Ecto neural progenitor cell (in vitro differentiated cells): Measurements from ENCODE around the gene FMN1.

ENCODE experiments used
- DNase-seq: peaks from one replicate; pipeline ENCODE4 v3.0.0-alpha.2; 2018; ENCODE audit warnings: low spot score

FMN1 gene

GRCh38 chr15:33048255-33048654, 146.3 kb downstream of the FMN1 start:
- DNase-seq = no peak

- DNase-seq = no peak
These were observed 147.4 kb downstream of the FMN1 start for GRCh38 chr15:33047077-33047476.

GRCh38 chr15:33046329-33046728, 148.2 kb downstream of the FMN1 start:
- DNase-seq = no peak

DNA sequence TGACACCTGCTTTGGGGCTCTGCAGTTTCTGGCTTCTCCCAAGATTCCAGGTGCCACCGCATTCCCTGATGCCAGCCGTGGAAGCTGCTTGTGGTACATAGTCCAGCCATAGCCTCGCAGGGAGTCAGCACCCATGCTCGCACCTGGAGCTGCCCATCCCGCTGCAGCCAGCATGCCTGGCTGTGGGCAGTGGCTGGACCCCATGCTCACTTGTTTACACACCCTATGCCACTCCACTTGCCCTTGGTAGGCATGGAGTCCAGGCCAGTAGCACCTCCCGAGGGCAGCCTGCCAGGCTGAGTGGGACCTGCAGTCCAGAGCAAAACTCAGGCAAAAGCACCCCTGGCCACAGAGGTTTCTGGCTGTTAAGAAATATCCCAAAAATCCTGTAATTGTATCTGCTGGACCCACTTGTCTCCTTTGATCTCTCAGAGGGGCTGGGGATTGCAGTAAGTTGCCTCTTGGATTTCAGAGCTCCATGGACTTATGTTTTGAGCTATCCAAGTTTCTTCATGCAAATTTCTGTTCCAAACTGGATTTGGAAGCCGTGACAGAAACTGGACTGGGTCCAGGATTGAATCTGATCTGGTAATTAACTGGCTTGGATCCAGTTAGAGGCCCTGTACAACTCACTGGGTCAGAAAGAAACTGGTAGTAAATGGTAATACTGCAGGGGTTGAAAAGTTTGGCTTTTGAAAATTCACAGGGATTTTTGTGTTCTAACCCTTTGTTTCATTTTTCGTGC, 149.3 kb downstream of the FMN1 start:
- no peak for DNase-seq

DNA sequence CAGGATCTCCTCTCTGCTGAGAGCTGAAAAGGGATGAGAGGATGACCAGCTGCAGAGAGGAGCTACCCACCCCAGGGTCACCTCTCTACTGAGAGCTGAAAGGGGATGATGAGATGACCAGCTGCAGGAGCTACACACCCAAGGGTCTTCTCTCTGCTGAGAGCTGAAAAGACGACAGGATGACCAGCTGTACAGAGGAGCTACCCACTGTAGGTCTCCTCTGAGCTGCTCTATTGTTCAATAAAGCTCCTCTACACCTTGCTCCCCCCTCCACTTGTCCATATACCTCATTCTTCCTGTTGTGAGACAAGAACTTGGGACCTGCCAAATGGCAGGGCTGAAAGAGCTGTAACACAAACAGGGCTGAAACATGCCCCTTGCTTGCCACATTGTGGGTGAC, 149.9 kb downstream of the FMN1 start:
- no peak for DNase-seq

DNA sequence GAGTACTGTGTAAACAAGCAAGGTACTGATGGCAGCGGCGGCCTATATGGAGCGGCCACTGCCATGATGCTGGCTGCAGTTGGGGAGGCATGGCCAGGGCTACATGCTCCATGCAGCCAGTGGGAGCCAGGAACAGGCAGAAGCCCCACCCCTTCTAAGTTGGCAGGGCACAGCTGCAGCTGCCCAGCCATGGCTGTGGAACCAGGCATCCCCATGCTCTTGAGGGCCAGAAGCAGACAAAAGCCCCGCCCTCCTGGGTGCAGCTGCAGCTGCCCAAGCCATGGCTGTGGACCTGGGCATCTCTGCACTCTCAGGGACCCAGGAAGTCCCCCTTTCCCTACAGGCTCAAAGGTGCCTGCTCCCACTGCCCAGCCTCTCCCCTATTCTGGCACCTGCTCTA, 150.9 kb downstream of the FMN1 start:
- no peak for DNase-seq

- no peak for DNase-seq
These were observed 154.0 kb downstream of the FMN1 start for GRCh38 chr15:33040496-33040895.

DNA sequence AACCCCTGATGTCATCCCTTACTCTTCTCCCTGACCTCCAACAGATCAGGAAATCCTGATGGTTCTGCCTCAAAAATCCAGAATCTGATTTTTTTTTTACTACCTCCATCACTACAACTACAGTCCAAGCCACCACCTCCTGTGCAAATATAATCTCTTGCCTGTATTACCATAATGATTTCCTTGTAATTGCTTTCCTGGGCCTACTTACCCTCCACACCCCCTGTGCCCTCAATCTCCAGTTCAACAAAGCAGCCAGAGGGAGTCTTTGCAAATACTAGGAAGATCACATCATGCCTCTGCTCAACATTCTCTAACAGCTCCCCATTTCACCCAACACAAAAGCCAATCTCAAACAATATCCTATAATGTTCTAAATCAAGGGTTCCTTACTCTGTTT, 159.9 kb downstream of the FMN1 start:
- DNase-seq = no peak

- DNase-seq = no peak
These were observed 162.5 kb downstream of the FMN1 start for GRCh38 chr15:33032053-33032452.

GRCh38 chr15:33031324-33031821, 163.1 kb downstream of the FMN1 start:
- no peak for DNase-seq

- DNase-seq = no peak
These were observed 164.2 kb downstream of the FMN1 start for GRCh38 chr15:33030315-33030714.

DNA sequence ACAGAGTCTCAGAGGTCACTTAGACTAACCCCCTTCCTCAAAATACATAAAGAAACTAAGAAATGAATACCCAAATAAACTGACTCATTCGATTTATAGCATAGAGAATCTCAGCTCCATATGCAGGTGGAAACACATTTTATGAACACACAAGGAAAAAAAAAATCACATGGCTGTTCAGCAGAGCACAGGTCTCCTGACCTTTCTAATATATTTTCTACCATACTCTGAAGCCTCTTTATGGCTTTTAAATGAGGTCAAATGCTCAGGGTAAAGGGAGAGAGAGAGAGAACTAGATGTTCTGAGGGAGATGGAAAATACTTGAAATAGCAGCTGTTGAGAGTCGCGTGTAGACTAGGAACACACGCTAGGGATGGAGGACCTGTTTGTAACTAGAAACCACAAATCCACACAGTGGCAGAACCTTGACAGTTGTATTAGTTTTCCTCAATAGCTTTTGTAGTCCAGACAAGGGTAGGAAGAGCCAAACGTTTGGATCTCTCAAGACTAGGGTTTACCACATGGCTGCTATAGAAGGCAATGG, 165.3 kb downstream of the FMN1 start:
- DNase-seq = no peak

DNA sequence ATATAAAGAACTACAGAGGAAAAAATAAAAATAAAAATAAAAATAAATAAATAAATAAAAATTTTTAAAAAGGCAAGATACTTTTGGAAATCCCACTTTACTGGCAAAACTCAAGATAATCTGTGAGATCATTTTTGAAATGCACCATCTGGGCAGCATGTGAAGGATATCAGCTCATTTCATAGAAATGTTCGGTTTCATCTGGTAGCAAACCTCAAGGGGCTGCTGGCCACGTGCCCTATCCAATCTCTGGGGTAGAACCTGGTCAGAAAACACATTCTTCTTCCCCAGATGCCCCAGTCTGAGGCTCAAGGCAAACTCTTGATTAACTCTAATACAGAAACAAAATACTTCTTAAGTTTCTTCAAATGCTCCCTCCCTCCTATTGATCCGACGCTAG, 166.0 kb downstream of the FMN1 start:
- no peak for DNase-seq

DNA sequence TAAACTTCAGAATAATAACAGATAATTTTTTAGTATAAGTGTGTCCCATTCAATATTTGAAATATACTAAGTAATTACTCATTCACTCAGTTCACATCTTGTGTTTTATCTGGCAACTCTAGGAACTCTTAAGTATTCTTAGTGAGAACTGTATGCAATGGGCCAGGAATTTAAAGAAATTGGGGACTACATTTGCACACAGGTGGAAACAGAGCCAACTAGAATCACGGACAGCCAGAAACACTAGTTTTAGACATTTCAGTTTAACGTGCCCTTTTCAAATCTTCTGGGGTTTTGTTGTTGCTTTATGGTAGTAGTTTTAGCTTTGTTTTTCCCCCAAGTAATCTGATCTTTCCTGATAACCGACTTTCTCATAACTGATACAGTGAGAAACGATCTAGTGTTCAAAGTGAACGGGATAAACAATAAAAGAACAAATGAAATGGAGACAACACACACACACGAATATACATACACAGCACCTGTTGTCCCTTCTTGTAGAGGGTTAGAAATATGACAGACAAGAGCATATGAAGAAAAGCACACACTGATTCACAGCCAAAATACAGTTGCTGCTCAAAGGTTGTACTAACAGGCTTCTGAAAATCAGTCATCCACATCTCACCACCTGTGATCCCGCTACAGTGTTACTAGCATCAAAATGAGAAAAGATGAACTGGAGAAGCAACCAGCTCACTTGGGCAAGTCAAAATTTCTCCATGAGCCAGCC, 167.0 kb downstream of the FMN1 start:
- no peak for DNase-seq

DNA sequence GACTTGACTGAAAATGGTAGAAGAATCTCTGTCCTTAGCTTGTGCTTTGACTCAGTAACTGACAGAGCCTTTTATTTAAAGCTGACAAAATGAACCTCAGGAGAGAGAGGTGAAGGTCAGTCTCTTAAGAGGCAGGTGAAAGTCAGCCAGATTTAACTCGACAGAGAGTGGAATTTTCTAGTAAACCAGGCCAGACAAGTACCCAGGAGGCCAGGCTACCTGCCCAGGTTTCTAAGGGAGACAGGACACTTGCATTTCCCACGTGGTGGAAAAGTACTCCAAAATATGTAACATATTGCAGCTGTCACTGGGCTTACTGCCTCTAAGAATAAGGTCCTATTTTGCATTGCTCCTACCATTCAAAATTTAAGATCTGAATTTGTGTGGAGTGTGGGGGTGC, 167.9 kb downstream of the FMN1 start:
- no peak for DNase-seq

- peak; percentile 54 for DNase-seq
These were observed 171.9 kb downstream of the FMN1 start for GRCh38 chr15:33022629-33023028.

DNA sequence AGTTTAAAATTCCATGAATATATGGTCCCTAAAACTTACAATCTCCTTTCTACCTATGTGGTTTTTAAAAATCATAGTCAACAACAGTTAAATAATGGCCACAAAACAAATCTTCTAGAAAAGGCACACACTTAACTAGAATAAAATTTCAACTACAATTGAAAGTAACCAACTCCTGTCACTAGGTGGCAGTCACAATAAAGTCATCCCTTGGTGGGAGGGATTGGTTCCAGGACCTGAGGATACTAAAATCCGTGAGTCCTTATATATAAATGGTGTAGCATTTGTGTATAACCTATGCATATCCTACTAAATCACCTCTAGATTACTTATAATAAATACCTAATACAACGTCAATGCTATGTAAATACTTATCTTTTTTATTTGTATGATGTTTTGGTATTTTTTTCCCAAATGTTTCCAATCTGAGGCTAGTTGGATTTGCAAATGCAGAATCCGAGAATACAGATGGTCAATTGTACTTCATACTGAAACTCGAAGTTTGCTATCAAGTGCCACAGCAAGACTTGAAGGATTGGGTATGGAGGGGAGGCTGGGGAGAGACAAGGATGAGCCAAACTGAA, 172.6 kb downstream of the FMN1 start:
- DNase-seq = no peak

DNA sequence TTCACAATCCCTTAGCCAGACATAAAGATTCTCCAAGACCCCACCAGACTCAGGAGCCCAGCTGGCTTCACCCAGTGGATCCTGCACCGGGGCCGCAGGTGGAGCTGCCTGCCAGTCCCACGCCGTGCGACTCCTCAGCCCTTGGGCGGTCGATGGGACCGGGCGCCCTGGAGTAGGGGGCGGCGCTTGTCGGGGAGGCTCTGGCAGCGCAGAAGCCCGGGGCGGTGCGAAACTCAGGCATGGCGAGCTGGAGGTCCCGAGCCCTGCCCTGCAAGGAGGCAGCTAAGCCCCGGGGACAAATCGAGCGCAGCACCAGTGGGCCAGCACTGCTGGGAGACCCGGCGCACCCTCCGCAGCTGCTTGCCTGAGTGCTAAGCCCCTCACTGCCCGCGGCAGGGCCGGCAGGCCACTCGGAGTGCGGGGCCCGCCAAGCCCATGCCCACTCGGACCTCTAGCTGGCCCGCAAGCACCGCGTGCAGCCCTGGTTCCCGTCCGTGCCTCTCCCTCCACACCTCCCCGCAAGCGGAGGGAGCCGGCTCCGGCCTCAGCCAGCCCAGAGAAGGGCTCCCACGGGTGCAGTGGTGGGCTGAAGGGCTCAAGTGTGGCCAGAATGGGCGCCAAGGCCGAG, 175.0 kb downstream of the FMN1 start:
- DNase-seq = no peak

- no peak for DNase-seq
These were observed 178.0 kb downstream of the FMN1 start for GRCh38 chr15:33016405-33017024.

DNA sequence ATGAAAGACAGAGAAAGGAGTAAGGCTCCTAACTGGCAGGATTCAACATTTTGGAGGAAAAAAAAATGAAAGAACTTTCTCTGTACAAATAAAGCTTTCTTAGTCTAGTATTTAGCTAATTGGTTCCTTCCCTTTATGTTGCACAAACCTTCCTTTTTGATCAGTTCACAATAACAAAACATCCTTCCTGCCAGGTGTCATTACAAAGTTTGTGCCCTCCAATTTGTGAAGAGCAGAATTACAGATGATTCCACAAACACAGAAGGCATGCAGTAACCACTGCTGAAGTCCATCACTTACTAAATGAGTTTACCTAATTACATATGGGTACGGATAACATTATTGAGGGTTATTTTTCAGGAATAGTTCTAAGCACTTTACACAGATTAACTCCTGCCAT, 179.9 kb downstream of the FMN1 start:
- DNase-seq = no peak

DNA sequence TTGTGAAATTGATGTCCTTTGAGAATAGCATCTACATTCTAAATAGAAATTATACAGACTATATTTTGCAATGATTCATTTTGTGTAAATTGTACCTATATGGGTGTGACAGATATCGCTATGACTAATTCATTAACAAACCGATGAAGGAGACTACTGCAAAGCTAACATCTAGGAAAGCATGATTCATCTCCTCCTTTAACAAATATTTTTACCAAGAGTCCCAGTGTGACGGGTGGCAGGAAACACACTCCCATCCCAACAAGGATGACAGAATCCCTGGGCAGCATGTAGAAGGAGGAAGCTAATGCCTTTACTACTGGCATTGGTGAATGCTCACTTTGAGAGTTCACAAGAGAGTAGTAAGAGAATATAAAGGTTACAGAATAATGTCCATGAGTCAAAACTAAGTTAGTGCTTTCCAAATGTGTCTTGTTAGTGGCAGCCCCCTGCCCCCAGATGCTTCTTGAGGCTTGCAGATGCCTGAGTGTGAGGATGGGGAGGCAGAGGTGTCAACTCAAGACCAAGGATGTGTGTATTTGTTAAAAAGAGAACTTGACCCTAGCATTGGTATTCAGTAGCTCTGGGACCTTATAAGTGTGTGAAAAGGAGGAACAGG, 180.6 kb downstream of the FMN1 start:
- no peak for DNase-seq

GRCh38 chr15:33011976-33012375, 182.5 kb downstream of the FMN1 start:
- no peak for DNase-seq
